ENCODE results near the gene GATAD1.
"Not testable (repeated sequence)": the region's sequence is repeated elsewhere in the genome, so short reads cannot be mapped to it uniquely, and the experiment has no call there.

The GATAD1 gene

GRCh38 chr7:92479146-92479545, 31.9 kb downstream of the GATAD1 start:
- not testable (repeated sequence) for DNase-seq (ENCODE audit: low read depth in 2 of 2, low spot score in 1 of 2)

- DNase-seq (ENCODE audit: low read depth in 2 of 2, low spot score in 1 of 2): not testable (repeated sequence)
These were observed 36.3 kb downstream of the GATAD1 start for GRCh38 chr7:92483624-92484023.

DNA sequence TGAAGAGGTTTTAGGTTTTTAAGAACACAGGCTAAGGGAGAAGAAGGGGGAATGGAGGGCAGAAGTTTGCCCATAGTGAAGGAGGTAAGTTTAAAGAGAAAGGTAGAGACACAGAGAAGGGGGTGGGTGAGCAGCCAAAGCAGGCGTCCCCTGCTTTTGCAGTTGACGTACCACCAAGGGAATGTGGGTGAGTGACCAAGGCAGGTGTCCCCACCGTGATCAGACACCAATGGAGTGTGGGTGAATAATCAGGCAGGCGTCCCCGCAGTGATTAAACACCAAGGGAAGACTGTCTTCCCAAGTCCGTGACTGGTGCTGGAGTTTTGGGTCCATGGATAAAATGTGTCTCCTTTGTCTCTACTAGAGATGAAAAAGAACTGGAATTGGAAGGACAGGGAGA, 36.9 kb downstream of the GATAD1 start:
- DNase-seq (ENCODE audit: low read depth in 2 of 2, low spot score in 1 of 2): not testable (repeated sequence)

DNA sequence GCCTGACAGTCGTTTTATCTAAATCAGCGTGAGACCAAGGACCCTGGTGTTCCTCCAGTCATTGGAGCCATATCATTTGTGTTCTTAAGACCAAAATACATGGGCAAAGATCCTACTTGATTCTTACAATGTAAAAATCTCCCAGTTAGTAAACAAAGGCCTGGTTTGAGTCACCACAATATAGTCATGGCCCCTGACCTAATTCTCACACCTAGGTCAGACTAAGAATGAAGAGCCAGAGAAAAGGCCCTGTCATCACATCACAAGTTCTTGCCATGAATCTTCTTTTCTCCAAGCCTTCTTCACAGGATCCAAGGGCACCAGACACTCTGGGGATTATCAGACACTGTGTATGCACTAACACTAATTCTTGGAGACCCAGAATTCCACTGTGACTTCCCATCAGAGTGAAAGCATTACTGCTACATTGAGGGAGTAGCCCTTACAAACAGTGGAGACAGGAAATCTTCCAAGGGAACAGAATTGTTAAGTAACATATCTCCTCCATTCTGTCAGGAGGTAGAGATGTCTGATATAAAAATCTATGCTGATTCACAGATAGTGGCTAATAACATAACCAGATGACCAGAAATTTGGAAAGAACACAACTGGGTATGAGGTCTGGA, 38.1 kb downstream of the GATAD1 start:
- DNase-seq (ENCODE audit: low read depth in 2 of 2, low spot score in 1 of 2): no peak

DNA sequence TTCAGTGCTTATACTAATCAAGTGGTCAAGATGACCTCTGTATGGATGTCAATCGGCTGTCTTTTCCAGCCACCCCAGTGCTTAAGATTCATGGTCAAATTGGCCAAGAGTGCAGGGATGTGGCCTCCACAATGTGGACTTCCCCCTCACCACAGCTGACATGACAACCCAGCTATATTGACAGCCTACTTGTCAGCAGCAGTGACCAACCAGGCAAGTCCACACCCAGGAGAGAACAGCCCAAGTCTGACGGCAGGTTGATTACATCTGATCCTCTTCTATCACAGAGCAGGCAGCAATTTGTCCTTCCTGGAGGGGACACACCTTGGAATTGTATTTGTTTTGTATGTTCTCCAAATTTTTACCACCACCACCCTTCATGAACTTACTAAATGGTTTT, 38.7 kb downstream of the GATAD1 start:
- DNase-seq (ENCODE audit: low read depth in 2 of 2, low spot score in 1 of 2): no peak

DNA sequence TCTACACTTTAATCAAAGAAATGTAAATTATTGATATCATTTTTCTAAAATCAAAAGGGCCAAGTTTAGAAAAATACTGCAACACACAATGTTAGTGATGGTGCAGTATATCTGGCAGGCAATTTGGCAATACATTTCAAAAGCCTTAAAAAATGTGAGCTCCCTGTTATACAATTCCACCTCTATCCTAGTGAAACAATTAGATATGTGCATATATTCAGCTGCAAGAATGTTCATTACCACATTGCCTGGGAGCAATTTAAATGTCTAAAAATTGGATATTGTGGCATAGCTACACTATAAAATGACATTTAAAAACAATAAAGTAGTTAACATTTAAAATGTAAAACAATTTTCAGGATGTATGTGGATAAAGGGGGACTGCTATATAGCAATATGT, 40.5 kb downstream of the GATAD1 start:
- no peak for DNase-seq (ENCODE audit: low read depth in 2 of 2, low spot score in 1 of 2)

DNA sequence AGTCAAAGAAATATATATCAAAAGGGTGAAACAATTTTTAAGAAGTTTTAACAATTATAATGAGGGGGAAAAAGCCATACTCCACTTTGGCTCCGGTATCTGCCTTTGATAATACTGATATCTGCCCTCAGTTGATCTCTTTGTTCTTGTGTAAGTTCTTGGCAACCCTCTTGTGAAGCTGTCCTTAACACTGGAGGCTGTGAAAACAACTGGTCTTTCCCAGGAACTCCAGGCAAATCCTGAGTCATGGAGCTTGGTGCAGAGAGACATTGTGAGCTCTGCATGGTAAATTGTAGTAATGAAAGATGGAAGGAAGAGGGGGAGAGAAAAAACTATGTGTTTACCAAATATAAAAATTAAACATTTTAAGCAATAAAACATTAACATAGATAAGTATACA, 42.4 kb downstream of the GATAD1 start:
- no peak for DNase-seq (ENCODE audit: low read depth in 2 of 2, low spot score in 1 of 2)

DNA sequence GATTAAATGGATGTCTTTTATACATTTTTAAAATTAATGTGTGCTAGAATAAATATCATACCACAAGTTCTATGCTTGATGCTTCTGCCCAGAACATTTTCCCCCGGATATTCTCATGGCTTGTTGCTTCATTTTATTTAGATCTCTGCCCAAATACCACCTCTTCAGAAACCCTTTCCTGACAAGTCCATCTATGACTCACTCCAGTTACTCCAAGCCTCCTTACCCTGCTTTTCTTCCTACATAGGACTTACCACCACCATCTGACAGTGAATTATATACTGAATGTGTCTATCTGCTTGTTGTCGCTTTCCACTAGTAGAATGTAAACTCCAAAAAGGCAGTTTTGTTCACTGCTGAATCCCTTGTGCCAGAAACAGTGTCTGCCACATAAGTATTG, 49.6 kb downstream of the GATAD1 start:
- DNase-seq (ENCODE audit: low read depth in 2 of 2, low spot score in 1 of 2): no peak

DNA sequence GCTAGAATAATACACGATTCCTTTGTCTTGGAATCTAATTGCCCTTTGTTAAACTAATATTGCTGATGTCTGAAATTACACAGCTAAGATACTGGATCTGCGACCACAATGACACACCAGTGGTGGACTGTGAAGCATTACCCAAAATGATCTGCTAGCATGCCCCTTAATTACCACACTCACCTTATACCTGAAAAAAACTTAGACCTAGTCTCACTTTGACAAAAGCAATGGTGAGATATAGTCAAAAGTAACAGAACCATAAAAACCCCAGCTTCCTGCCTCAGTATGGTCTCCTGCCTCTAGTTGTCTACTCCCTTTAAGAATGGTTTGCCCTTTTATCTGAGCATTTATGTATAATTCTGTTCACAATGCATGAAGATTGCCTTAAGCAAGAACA, 51.3 kb downstream of the GATAD1 start:
- no peak for DNase-seq (ENCODE audit: low read depth in 2 of 2, low spot score in 1 of 2)

- DNase-seq (ENCODE audit: low read depth in 2 of 2, low spot score in 1 of 2): no peak
These were observed 56.5 kb downstream of the GATAD1 start for GRCh38 chr7:92503767-92504166.

GRCh38 chr7:92504563-92504962, 57.3 kb downstream of the GATAD1 start:
- no peak for DNase-seq (ENCODE audit: low read depth in 2 of 2, low spot score in 1 of 2)

DNA sequence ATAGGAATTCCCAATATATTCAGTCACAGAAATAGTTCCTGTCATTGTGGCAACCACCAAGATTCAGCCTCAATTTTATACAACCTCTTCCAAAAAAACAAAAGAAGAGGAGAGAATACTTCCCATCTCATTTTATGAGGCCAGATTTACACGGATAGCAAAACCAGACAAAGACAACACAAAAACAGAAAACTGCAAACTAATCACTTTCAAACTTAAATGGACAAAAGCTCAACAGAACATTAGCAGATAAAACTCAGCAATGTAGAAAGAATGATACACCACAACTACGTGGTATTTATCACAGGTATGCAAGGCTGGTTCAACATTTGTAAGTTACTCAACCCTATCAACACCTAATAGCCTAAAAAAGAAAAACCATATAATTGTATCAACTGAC, 59.1 kb downstream of the GATAD1 start:
- DNase-seq (ENCODE audit: low read depth in 2 of 2, low spot score in 1 of 2): no peak

DNA sequence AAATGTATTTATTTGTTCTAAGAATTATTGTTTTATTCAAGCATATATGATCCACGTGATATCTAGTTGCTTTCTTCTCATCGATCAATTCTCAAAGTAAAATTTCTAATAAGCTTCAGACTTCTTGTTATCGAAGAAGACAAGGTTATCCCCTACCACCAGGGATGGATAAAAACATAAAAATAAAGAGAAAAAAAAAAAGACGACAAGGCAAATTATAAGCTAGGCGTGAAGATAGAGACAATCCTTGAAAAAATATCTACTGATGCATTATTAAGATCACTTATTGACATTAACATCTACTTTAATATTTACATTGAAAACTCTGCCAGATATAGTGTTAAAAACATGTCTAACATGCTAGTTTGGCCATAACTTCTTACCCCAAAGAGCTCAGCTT, 61.7 kb downstream of the GATAD1 start:
- no peak for DNase-seq (ENCODE audit: low read depth in 2 of 2, low spot score in 1 of 2)
